ENCODE data around the gene ST8SIA4.

ST8SIA4 gene

GRCh38 chr5:100903039-100903887 is at the start of gene ST8SIA4:
TSS of gene ST8SIA4 (minus strand) at chr5:100903282. CDS start at chr5:100902955, 327 bp downstream.
- peak; percentile 75 for DNase-seq (ENCODE audit: low read depth in 1 of 2, low spot score in 1 of 2)

DNA sequence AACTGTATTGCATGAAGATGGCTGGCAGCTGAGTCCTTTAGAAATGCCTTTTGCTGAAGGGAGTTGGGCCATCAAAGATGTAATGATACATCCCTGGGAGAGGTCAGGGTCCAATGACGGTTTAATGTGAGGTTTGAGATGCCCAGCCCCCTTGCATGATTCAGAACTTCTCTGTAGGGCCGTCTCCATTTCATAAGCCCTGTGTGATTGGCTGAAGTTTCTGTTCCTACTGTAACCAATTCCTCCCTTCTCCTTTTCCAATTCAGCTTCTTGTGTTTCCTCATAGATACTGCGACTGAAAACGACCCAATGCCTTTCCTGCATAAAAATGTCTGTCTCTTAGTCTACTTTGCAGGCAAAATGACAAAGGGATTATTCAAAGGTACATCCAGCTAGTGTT is 47.9 kb upstream of the ST8SIA4 start:
- DNase-seq (ENCODE audit: low read depth in 1 of 2, low spot score in 1 of 2): no peak

DNA sequence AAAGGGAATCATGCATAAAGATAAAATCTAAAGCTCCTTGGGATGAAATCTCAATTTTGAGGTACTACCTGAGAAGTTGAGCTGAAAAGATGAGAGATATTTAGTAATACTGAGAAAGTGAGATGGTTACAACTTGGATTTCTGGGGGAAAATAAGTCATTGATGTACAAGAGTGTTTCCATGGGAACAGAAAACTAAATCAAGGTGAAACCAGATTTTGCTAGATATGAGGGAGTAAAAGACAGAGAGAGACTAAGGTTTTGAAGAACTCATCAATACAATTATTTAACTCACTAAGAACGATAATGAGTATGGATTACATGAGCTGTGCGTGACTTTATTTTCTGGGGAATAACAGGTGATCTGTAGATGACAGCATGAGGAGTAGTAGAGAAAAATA is 10.2 kb upstream of the ST8SIA4 start:
- DNase-seq (ENCODE audit: low read depth in 1 of 2, low spot score in 1 of 2): no peak

GRCh38 chr5:100909034-100909433 is 6.0 kb upstream of the ST8SIA4 start:
- no peak for DNase-seq (ENCODE audit: low read depth in 1 of 2, low spot score in 1 of 2)

GRCh38 chr5:100905259-100905914 is 2.3 kb upstream of the ST8SIA4 start:
- DNase-seq (ENCODE audit: low read depth in 1 of 2, low spot score in 1 of 2): no peak

GRCh38 chr5:100904259-100904861 is 1.3 kb upstream of the ST8SIA4 start:
- peak in 1 of 2 donors; percentile 13 for DNase-seq (ENCODE audit: low read depth in 1 of 2, low spot score in 1 of 2)

- no peak for DNase-seq (ENCODE audit: low read depth in 1 of 2, low spot score in 1 of 2)
Measured at GRCh38 chr5:100902440-100903038, 543 bp downstream of the ST8SIA4 start.

GRCh38 chr5:100901821-100902341 is 1.2 kb downstream of the ST8SIA4 start:
- DNase-seq (ENCODE audit: low read depth in 1 of 2, low spot score in 1 of 2): peak; percentile 21 to 37

GRCh38 chr5:100900796-100901781 is 2.0 kb downstream of the ST8SIA4 start:
- DNase-seq (ENCODE audit: low read depth in 1 of 2, low spot score in 1 of 2): peak; percentile 77 to 78

- DNase-seq (ENCODE audit: low read depth in 1 of 2, low spot score in 1 of 2): peak in 1 of 2 donors; percentile 17
Measured at GRCh38 chr5:100900142-100900795, 2.8 kb downstream of the ST8SIA4 start.

DNA sequence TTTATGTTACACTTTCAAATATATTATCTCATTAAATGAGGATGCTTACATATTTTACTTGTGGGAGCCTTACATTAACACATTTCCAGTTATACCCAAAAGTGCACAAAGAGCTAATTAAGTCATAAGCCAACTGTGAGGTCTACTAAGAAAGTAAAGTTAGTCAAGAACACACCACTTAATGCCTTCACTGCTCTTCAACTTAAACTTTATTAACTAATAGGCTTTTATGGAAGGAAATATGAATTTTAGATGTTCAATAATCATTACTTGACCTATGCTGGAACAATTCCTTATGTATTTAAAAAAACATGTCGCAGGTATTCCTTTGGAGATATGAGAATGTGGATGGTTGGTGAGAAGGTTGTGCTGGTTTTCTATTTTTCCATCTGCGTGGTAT is 3.4 kb downstream of the ST8SIA4 start:
- no peak for DNase-seq (ENCODE audit: low read depth in 1 of 2, low spot score in 1 of 2)

- DNase-seq (ENCODE audit: low read depth in 1 of 2, low spot score in 1 of 2): no peak
Measured at GRCh38 chr5:100898504-100899346, 4.4 kb downstream of the ST8SIA4 start.

DNA sequence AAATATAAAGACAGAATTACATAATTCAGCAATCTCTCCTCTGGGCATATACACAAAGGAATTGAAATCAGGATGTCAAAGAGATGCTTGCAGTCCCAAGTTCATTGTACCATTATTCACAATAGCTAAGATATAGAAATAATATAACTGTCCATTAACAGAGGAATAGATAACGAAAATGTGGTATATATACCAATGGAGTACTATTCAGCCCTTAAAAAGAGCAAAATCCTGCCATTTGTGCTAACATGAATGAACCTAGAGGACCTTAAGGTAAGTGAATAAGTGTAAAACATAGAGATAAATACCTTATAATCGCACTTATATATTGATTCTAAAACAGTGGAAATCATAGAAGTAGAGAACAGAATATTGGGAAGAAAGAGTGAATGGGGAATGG is 7.0 kb downstream of the ST8SIA4 start:
- no peak for DNase-seq (ENCODE audit: low read depth in 1 of 2, low spot score in 1 of 2)

GRCh38 chr5:100890461-100891008 is 12.5 kb downstream of the ST8SIA4 start:
- no peak for DNase-seq (ENCODE audit: low read depth in 1 of 2, low spot score in 1 of 2)

DNA sequence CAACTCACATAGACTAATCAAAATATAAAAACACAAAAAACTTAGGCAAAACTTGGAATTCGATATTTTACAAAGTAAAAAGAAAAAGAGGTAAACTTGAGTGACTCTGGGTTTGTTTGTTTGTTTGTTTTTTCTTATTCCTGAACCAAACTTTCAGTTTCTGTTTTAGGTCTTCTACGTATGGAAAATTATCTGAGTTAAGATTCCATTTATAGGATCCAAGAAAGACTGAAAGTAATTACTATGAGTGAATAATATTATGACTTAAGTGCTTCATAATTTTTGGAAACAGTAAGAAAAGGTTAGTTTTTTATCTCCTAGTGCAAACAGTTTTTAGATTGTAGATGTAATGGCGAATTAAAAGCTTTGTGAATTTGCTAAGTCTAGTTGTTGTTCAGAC is 13.2 kb downstream of the ST8SIA4 start:
- DNase-seq (ENCODE audit: low read depth in 1 of 2, low spot score in 1 of 2): no peak

- DNase-seq (ENCODE audit: low read depth in 1 of 2, low spot score in 1 of 2): no peak
Measured at GRCh38 chr5:100889165-100889743, 13.8 kb downstream of the ST8SIA4 start.

GRCh38 chr5:100877274-100877673 is 25.8 kb downstream of the ST8SIA4 start:
- no peak for DNase-seq (ENCODE audit: low read depth in 1 of 2, low spot score in 1 of 2)

Measured in stimulated activated CD4-positive, alpha-beta T cell treated with anti-CD3 and anti-CD28 coated beads, Interleukin-15, amount 100 ng/mL, for 1 hour (primary cell).